ENCODE data around the gene ANKRD36. TPM values are rescaled to one million over a fixed set of nuclear protein-coding genes. Genes with fewer than 3 reads are reported as not detected.
"Not testable (repeated sequence)": the region's sequence is repeated elsewhere in the genome, so short reads cannot be mapped to it uniquely, and the experiment has no call there.

Gene ANKRD36
- total RNA-seq (2022) (24.9 and 29.3 TPM in 2 replicates), Bru-seq, nascent RNA (percentile 77 among the genes with signal in this experiment), BruChase-seq, experiment 1, labeled RNA remaining after a 6-hour chase (percentile 65 among the genes with signal in this experiment), BruChase-seq, experiment 2, labeled RNA remaining after a 2-hour chase (percentile 72 among the genes with signal in this experiment)
- long read RNA-seq, partial matches to known transcripts, result 0 of 2 reads
- long read RNA-seq, other reads (novel, unspliced or antisense), result 2 of 2 reads

- peak within 1 kb of the TSS; percentile 97 for H3K4me3 Mint-ChIP-seq (ENCODE audit: low read depth, unreplicated experiment)
- H3K4me1 Mint-ChIP-seq (ENCODE audit: low read depth, unreplicated experiment); BruUV-seq (replicated peaks); H3K9me3 Mint-ChIP-seq (ENCODE audit: low read depth, unreplicated experiment): not testable (repeated sequence)
- CTCF ChIA-PET, result interaction anchor here (0.7 to 1.6 kb wide), 4 partner anchors 255 to 350 kb away, joined by 3 to 5 read pairs (median 4); partner anchors contain the start of gene ANKRD39
- peak; percentile 57 for TF ChIP-seq CTCF (IDR thresholded peaks at IDR 0.05; ENCODE audit: unreplicated experiment)
- H3K27ac Mint-ChIP-seq (ENCODE audit: unreplicated experiment), result peak within 1 kb of the TSS; percentile 97
- intact Hi-C loops (cut with micrococcal nuclease; ENCODE audit: unreplicated experiment), result loop anchor here (5.0 kb wide), 2 partner anchors 101 to 256 kb away; partner anchors contain the start of gene ANKRD39
- peak; percentile 90 for DNase-seq
- H3K27me3 Mint-ChIP-seq (ENCODE audit: unreplicated experiment), result peaks cover 31% of the 10 kb centered on the region
- peaks cover 19% of the 10 kb centered on the region for H3K36me3 Mint-ChIP-seq (ENCODE audit: insufficient read depth, unreplicated experiment)
Measured at GRCh38 chr2:97113050-97113881, at the start of gene ANKRD36. Gene ANKRD36 (plus strand): TSS chr2:97113153. CDS start chr2:97113740, 587 bp downstream.

GRCh38 chr2:97066030-97066429 lies 46.9 kb upstream of the ANKRD36 start:
- peaks cover 64% of the 10 kb centered on the region for H3K27me3 Mint-ChIP-seq (ENCODE audit: unreplicated experiment)
- H3K27ac Mint-ChIP-seq (ENCODE audit: unreplicated experiment); CTCF ChIA-PET: not testable (repeated sequence)

GRCh38 chr2:97067279-97068004 lies 45.5 kb upstream of the ANKRD36 start:
- Mint-ChIP-seq H3K36me3 (ENCODE audit: insufficient read depth, unreplicated experiment) (no peaks in the 10 kb centered on the region), H3K4me3 (ENCODE audit: low read depth, unreplicated experiment) (no peak overlapping the region), H3K4me1 (ENCODE audit: low read depth, unreplicated experiment) (no peaks in the 10 kb centered on the region), H3K27me3 (ENCODE audit: unreplicated experiment) (peaks cover 63% of the 10 kb centered on the region), H3K9me3 (ENCODE audit: low read depth, unreplicated experiment) (no peaks in the 10 kb centered on the region), H3K27ac (ENCODE audit: unreplicated experiment) (no peak overlapping the region)
- BruUV-seq (replicated peaks), result no TSS peak
- no peak for DNase-seq
- intact Hi-C loops (cut with micrococcal nuclease; ENCODE audit: unreplicated experiment), result no loop called here
- TF ChIP-seq CTCF (IDR thresholded peaks at IDR 0.05; ENCODE audit: unreplicated experiment), result no peak
- CTCF ChIA-PET, result no interaction called here

More at GRCh38 chr2:97066030-97066429, 46.9 kb upstream of the ANKRD36 start:
- intact Hi-C loops (cut with micrococcal nuclease; ENCODE audit: unreplicated experiment); H3K9me3 Mint-ChIP-seq (ENCODE audit: low read depth, unreplicated experiment); H3K4me1 Mint-ChIP-seq (ENCODE audit: low read depth, unreplicated experiment); H3K4me3 Mint-ChIP-seq (ENCODE audit: low read depth, unreplicated experiment); BruUV-seq (replicated peaks); H3K36me3 Mint-ChIP-seq (ENCODE audit: insufficient read depth, unreplicated experiment); DNase-seq: not testable (repeated sequence)

- no peaks in the 10 kb centered on the region for H3K4me1 Mint-ChIP-seq (ENCODE audit: low read depth, unreplicated experiment)
- peaks cover 56% of the 10 kb centered on the region for H3K27me3 Mint-ChIP-seq (ENCODE audit: unreplicated experiment)
- TF ChIP-seq CTCF (IDR thresholded peaks at IDR 0.05; ENCODE audit: unreplicated experiment), result no peak
- no peak for DNase-seq
- no peaks in the 10 kb centered on the region for H3K9me3 Mint-ChIP-seq (ENCODE audit: low read depth, unreplicated experiment)
- H3K27ac Mint-ChIP-seq (ENCODE audit: unreplicated experiment), result no peak overlapping the region
- no peak overlapping the region for H3K4me3 Mint-ChIP-seq (ENCODE audit: low read depth, unreplicated experiment)
- H3K36me3 Mint-ChIP-seq (ENCODE audit: insufficient read depth, unreplicated experiment), result no peaks in the 10 kb centered on the region
- intact Hi-C loops (cut with micrococcal nuclease; ENCODE audit: unreplicated experiment), result no loop called here
- CTCF ChIA-PET, result no interaction called here
- BruUV-seq (replicated peaks), result no TSS peak
Measured at GRCh38 chr2:97068074-97068473, 44.9 kb upstream of the ANKRD36 start.

GRCh38 chr2:97068722-97069121 lies 44.2 kb upstream of the ANKRD36 start:
- H3K27ac Mint-ChIP-seq (ENCODE audit: unreplicated experiment); H3K4me3 Mint-ChIP-seq (ENCODE audit: low read depth, unreplicated experiment); intact Hi-C loops (cut with micrococcal nuclease; ENCODE audit: unreplicated experiment); BruUV-seq (replicated peaks); DNase-seq; H3K9me3 Mint-ChIP-seq (ENCODE audit: low read depth, unreplicated experiment); H3K4me1 Mint-ChIP-seq (ENCODE audit: low read depth, unreplicated experiment); CTCF ChIA-PET; H3K36me3 Mint-ChIP-seq (ENCODE audit: insufficient read depth, unreplicated experiment): not testable (repeated sequence)
- peaks cover 51% of the 10 kb centered on the region for H3K27me3 Mint-ChIP-seq (ENCODE audit: unreplicated experiment)

- BruUV-seq (replicated peaks); H3K27ac Mint-ChIP-seq (ENCODE audit: unreplicated experiment); CTCF ChIA-PET; H3K4me3 Mint-ChIP-seq (ENCODE audit: low read depth, unreplicated experiment); DNase-seq; H3K36me3 Mint-ChIP-seq (ENCODE audit: insufficient read depth, unreplicated experiment); H3K9me3 Mint-ChIP-seq (ENCODE audit: low read depth, unreplicated experiment); H3K4me1 Mint-ChIP-seq (ENCODE audit: low read depth, unreplicated experiment); intact Hi-C loops (cut with micrococcal nuclease; ENCODE audit: unreplicated experiment): not testable (repeated sequence)
- peaks cover 34% of the 10 kb centered on the region for H3K27me3 Mint-ChIP-seq (ENCODE audit: unreplicated experiment)
Measured at GRCh38 chr2:97070915-97071314, 42.0 kb upstream of the ANKRD36 start.

- BruUV-seq (replicated peaks); H3K27me3 Mint-ChIP-seq (ENCODE audit: unreplicated experiment); H3K9me3 Mint-ChIP-seq (ENCODE audit: low read depth, unreplicated experiment); CTCF ChIA-PET; intact Hi-C loops (cut with micrococcal nuclease; ENCODE audit: unreplicated experiment); H3K36me3 Mint-ChIP-seq (ENCODE audit: insufficient read depth, unreplicated experiment); H3K4me3 Mint-ChIP-seq (ENCODE audit: low read depth, unreplicated experiment); DNase-seq; H3K27ac Mint-ChIP-seq (ENCODE audit: unreplicated experiment); H3K4me1 Mint-ChIP-seq (ENCODE audit: low read depth, unreplicated experiment): not testable (repeated sequence)
Measured at GRCh38 chr2:97077213-97077612, 35.7 kb upstream of the ANKRD36 start.
